Stomach (tissue), 9 donors: ENCODE results near the gene MUSK. TPM values are rescaled to one million over a fixed set of nuclear protein-coding genes. Genes with fewer than 3 reads are reported as not detected.

Experiments
- DNase-seq, 2 donors: peaks; one replicate each; pipeline versions ENCODE4 v3.0.0 to v3.0.0-alpha.2; 2013 to 2019
- H3K27ac ChIP-seq, 5 donors: fragments of 200-600 bp in 4 of 5; sonication (generic) in 4 of 5; one replicate each; pipeline ENCODE4 v1.5.1; 2013 to 2019; ENCODE audit warnings: mild to moderate bottlenecking in 1 of 5, moderate library complexity in 1 of 5
- H3K27me3 ChIP-seq, 3 donors: fragments of 200-600 bp; sonication (generic); one replicate each; pipeline ENCODE4 v1.5.1; 2017 to 2019; ENCODE audit warnings: mixed run types in 1 of 3
- H3K36me3 ChIP-seq, 4 donors: fragments of 200-600 bp; sonication (generic); 1 replicate in 3 of 4; 2 replicates in 1 of 4; pipeline ENCODE4 v1.5.1; 2016 to 2019
- H3K4me1 ChIP-seq, 4 donors: fragments of 200-600 bp; sonication (generic); one replicate each; pipeline ENCODE4 v1.5.1; 2016 to 2019
- H3K4me3 ChIP-seq, 4 donors: fragments of 200-600 bp; sonication (generic) in 3 of 4; one replicate each; pipeline ENCODE4 v1.5.1; 2016 to 2019; ENCODE audit warnings: mild to moderate bottlenecking in 1 of 4
- H3K9me3 ChIP-seq, 4 donors: fragments of 200-600 bp; sonication (generic); one replicate each; pipeline ENCODE4 v1.5.1; 2016 to 2019
- EP300 ChIP-seq: sonication (generic); formaldehyde crosslinking; IDR thresholded peaks from one replicate; pipeline ENCODE4 v1.6.1; 2017; ENCODE audit warnings: antibody characterized with exemption
- POLR2A ChIP-seq, 4 donors: fragments of 450-650 bp; IDR thresholded peaks; one replicate each; pipeline ENCODE4 v1.6.1; 2016; ENCODE audit warnings: antibody characterized with exemption in 4 of 4, control low read depth in 2 of 4, mild to moderate bottlenecking in 1 of 4, moderate library complexity in 1 of 4
- POLR2AphosphoS5 ChIP-seq, 3 donors: sonication (generic); formaldehyde crosslinking; IDR thresholded peaks; one replicate each; pipeline ENCODE4 v1.6.1; 2016; ENCODE audit warnings: antibody characterized with exemption in 3 of 3
- WGBS, 5 donors: extraction: QIAGEN DNeasy Blood & Tissue Kit in 3 of 5; methylation state at CpG; one replicate each; pipeline versions ENCODE4 v1.1.5 to v1.1.7; 2013 to 2018; 5-methylcytosine and 5-hydroxymethylcytosine counted together
- intact Hi-C: fragments of 100-400 bp; cut with DNase I; formaldehyde crosslinking; loops from one replicate; pipeline ENCODE4 v1.15.1; 2023; ENCODE audit warnings: low total_unique reads
- polyA plus RNA-seq, 3 donors: library from polyadenylated mRNA; stranded (reverse); fragments of 200-250 nt; gene quantifications; one replicate each; pipeline ENCODE4 v1.2.3, GENCODE V29; 2013
- total RNA-seq, 5 donors: library from RNA; depleted of rRNA; stranded (reverse); fragments of >200 nt; gene quantifications; one replicate each; pipeline versions ENCODE4 v1.1.0 to v1.2.3, GENCODE V29; 2014 to 2016
- TF ChIP-seq, protein P1 (sequence below), 7 experiments: fragments of 450-650 bp in 4 of 7; fragments of 200-600 bp in 3 of 7; sonication (generic) in 3 of 7; IDR thresholded peaks; one replicate each; pipeline ENCODE4 v1.5.1; 2016 to 2019; ENCODE audit warnings: antibody characterized with exemption in 7 of 7, control low read depth in 2 of 7, mild to moderate bottlenecking in 1 of 7
- donor health status: healthy with polysubstance abuse.
- donor health status: Bipolar disorder and iron deficiency.
- donor health status: healthy.

MUSK gene
- total and polyA plus RNA-seq, 8 donors = 0.23 to 20.4 (median 3.0) TPM

DNA sequence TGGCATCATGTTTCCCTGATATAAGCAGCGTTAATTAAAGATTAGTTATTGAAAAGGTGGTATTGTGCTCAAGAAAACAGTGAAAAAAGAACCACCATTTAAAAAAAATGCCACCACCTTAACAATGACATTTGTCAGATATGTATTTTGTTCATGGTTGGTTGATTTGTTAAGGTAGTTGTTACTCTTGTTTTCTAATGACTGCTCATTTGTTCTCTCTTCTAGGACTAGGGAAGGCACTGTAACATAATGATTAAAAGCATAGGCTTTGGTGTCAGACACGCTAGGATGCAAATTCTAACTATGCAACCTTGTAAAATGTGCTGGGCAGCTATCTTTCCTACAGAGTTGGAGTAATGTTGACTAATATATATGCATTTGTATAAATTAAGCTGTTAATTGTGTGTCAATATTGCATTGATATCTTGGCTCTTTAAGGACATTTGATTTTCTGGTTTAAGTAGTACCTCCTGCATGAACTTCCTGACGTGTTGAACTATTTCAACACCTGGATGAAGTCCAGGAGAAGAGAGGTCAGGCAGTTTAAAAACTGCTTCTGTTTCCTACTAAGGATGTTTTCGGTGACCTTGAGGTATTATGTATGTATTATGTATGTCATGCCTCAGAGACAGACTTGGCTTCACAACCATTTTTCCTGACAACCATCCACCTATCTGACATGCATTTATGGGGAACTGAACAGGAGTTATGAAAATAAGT, 77.8 kb downstream of the MUSK start:
- 63 to 72% (median 68%) methylated on average over 4 of the region's 4 CpGs for WGBS, 5 donors
- no peaks in the 10 kb centered on the region for H3K9me3 ChIP-seq
- no peak for DNase-seq
- TF ChIP-seq EP300 = no peak
- peak overlapping the region in 2 of 5 donors; percentile 49 to 80 for H3K27ac ChIP-seq
- peaks cover 0 to 16% (median 5%) of the 10 kb centered on the region in 4 donors for H3K4me1 ChIP-seq
- no peaks in the 10 kb centered on the region for H3K27me3 ChIP-seq
- intact Hi-C loops = no loop called here
- no peak overlapping the region for H3K4me3 ChIP-seq
- no peaks in the 10 kb centered on the region for H3K36me3 ChIP-seq

DNA sequence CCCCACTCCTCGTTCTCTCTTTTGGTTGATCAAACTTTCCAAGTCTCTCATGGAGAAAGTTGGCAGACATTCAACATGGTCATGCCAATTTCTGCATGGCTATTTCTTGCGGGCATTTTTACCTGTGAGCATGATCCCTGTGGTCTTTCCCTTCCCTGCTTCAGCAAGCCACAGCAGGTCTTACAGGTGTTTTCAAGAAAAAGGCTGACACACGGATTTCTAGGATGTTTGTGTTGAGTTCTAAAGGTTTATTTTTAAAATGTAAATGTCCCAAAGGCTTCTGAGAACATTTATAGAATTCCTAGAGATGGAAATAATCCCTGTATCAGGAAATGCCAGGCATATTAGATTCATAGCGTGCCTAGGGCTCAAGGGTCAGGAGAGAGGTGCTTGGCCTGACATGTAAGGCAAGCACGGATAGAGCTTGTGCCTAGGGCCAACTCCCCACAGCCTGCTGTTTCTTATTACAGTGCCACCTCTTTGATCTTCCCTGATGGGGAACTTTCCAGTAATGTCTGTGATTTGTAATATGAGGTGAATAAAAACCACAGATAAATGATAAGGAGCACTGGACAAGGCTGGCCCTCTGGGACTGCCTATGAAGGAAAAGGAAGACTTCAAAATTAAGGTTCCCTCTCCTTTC, 79.8 kb downstream of the MUSK start:
- Histone ChIP-seq H3K4me3 (no peak overlapping the region), H3K9me3 (no peaks in the 10 kb centered on the region), H3K27ac (no peak overlapping the region), H3K36me3 (no peaks in the 10 kb centered on the region), H3K4me1 (peaks cover 0 to 16% (median 5%) of the 10 kb centered on the region in 4 donors), H3K27me3 (no peaks in the 10 kb centered on the region)
- WGBS, 5 donors = 50 to 64% (median 52%) methylated on average over 5 of the region's 5 CpGs
- intact Hi-C loops = no loop called here
- DNase-seq = no peak
- TF ChIP-seq POLR2A (IDR thresholded peaks at IDR 0.05) (no peak), EP300 (no peak)

DNA sequence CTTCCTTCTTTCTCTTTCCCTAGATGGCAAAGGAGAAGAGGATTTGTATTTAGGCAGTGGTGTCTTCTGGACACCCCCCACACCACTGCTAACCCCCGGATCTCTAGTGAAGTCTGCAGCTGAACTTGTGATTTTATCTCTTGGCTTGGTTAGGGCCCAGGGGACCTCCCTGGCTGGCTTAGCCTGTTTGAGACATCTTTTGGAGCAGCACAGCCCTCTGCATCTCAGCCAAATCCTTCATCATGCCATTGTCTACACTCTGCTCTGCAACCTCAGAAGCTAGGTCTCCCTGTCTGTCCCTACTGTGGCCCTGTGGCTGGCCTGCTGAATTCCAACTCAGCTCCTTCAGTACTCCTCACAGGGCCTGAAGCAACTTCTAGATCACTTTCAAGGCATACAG, 81.7 kb downstream of the MUSK start:
- H3K36me3 ChIP-seq = no peaks in the 10 kb centered on the region
- no peak overlapping the region for H3K27ac ChIP-seq
- H3K4me3 ChIP-seq = no peak overlapping the region
- intact Hi-C loops = no loop called here
- no peak for TF ChIP-seq POLR2AphosphoS5 (IDR thresholded peaks at IDR 0.05)
- TF ChIP-seq EP300 = no peak
- TF ChIP-seq, protein P1, sequence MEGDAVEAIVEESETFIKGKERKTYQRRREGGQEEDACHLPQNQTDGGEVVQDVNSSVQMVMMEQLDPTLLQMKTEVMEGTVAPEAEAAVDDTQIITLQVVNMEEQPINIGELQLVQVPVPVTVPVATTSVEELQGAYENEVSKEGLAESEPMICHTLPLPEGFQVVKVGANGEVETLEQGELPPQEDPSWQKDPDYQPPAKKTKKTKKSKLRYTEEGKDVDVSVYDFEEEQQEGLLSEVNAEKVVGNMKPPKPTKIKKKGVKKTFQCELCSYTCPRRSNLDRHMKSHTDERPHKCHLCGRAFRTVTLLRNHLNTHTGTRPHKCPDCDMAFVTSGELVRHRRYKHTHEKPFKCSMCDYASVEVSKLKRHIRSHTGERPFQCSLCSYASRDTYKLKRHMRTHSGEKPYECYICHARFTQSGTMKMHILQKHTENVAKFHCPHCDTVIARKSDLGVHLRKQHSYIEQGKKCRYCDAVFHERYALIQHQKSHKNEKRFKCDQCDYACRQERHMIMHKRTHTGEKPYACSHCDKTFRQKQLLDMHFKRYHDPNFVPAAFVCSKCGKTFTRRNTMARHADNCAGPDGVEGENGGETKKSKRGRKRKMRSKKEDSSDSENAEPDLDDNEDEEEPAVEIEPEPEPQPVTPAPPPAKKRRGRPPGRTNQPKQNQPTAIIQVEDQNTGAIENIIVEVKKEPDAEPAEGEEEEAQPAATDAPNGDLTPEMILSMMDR (IDR thresholded peaks at IDR 0.05) = no peak
- TF ChIP-seq POLR2A (IDR thresholded peaks at IDR 0.05) = no peak
- peaks cover 0 to 6% (median 2%) of the 10 kb centered on the region in 4 donors for H3K4me1 ChIP-seq
- peak in 1 of 2 donors; percentile 43 for DNase-seq
- 33 to 76% (median 69%) methylated on average over 1 of the region's 1 CpG for WGBS, 5 donors
- H3K27me3 ChIP-seq = no peaks in the 10 kb centered on the region
- H3K9me3 ChIP-seq = no peaks in the 10 kb centered on the region

DNA sequence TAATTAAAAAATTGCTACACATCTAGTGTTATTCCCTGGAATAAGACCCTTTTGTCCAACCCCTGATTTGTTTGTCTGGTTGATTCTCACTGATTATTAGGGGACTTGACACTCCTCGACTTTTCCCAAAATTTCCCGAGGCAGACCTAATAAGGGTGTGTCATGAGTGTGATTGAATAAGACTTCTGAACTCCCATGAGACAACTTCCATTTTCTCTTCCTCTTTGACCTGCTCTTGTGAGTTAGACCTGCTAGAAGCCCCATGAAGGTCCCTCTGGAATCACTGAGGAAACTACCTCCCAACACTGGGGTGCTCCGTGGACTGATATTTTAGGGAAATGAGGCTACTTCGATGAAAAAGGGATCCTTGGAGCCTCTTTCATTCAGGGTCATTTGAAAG, 83.4 kb downstream of the MUSK start:
- no peaks in the 10 kb centered on the region for H3K27me3 ChIP-seq
- H3K4me1 ChIP-seq = no peaks in the 10 kb centered on the region
- H3K4me3 ChIP-seq = no peak overlapping the region
- H3K36me3 ChIP-seq = no peaks in the 10 kb centered on the region
- WGBS, 5 donors = 76 to 98% (median 85%) methylated on average over 4 of the region's 4 CpGs
- H3K9me3 ChIP-seq = no peaks in the 10 kb centered on the region
- no peak for DNase-seq
- TF ChIP-seq POLR2AphosphoS5 (IDR thresholded peaks at IDR 0.05) = no peak
- no peak for TF ChIP-seq EP300
- no peak for TF ChIP-seq POLR2A (IDR thresholded peaks at IDR 0.05)
- TF ChIP-seq, protein P1 (IDR thresholded peaks at IDR 0.05) = no peak
- H3K27ac ChIP-seq = no peak overlapping the region
- intact Hi-C loops = no loop called here

DNA sequence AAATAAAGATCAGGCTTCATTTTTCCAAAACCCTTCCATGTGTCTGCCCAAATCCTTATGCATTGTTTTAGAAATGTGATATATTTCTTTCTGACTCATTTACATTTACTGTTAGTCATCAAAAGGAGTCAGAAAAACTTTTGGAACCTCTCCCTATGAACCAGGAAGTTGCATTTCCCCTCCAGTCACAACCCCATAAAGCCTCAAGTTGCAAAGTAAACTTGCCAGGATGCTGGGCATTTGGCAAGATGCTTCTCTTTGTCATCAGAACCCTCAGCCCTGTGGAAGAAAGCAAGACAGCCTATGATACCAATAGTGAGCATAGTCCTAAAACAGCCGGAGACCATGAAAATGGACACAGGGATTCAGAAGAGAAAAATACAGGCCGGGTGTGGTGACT, 84.2 kb downstream of the MUSK start:
- no peaks in the 10 kb centered on the region for H3K36me3 ChIP-seq
- no peak for DNase-seq
- no peaks in the 10 kb centered on the region for H3K9me3 ChIP-seq
- 89 to 95% (median 92%) methylated on average over 2 of the region's 2 CpGs for WGBS, 5 donors
- H3K27me3 ChIP-seq = no peaks in the 10 kb centered on the region
- no peaks in the 10 kb centered on the region for H3K4me1 ChIP-seq
- peak overlapping the region in 1 of 5 donors; percentile 32 for H3K27ac ChIP-seq
- TF ChIP-seq POLR2AphosphoS5 (IDR thresholded peaks at IDR 0.05) (no peak), EP300 (no peak), POLR2A (IDR thresholded peaks at IDR 0.05) (no peak)
- TF ChIP-seq, protein P1 (IDR thresholded peaks at IDR 0.05) = no peak
- H3K4me3 ChIP-seq = no peak overlapping the region
- intact Hi-C loops = no loop called here
